SH-SY5Y (cell line): ENCODE results near the gene IQCB1.

Source experiments
- GATA2 ChIP-seq: IDR thresholded peaks from 2 replicates; pipeline ENCODE4 v1.6.1; 2011; ENCODE audit warnings: mild to moderate bottlenecking, low read depth, low read length
- GATA3 ChIP-seq: IDR thresholded peaks from 2 replicates; pipeline ENCODE4 v1.6.1; 2011; ENCODE audit warnings: low read depth, mild to moderate bottlenecking, low read length, moderate library complexity

The IQCB1 gene, protein sequence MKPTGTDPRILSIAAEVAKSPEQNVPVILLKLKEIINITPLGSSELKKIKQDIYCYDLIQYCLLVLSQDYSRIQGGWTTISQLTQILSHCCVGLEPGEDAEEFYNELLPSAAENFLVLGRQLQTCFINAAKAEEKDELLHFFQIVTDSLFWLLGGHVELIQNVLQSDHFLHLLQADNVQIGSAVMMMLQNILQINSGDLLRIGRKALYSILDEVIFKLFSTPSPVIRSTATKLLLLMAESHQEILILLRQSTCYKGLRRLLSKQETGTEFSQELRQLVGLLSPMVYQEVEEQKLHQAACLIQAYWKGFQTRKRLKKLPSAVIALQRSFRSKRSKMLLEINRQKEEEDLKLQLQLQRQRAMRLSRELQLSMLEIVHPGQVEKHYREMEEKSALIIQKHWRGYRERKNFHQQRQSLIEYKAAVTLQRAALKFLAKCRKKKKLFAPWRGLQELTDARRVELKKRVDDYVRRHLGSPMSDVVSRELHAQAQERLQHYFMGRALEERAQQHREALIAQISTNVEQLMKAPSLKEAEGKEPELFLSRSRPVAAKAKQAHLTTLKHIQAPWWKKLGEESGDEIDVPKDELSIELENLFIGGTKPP

DNA sequence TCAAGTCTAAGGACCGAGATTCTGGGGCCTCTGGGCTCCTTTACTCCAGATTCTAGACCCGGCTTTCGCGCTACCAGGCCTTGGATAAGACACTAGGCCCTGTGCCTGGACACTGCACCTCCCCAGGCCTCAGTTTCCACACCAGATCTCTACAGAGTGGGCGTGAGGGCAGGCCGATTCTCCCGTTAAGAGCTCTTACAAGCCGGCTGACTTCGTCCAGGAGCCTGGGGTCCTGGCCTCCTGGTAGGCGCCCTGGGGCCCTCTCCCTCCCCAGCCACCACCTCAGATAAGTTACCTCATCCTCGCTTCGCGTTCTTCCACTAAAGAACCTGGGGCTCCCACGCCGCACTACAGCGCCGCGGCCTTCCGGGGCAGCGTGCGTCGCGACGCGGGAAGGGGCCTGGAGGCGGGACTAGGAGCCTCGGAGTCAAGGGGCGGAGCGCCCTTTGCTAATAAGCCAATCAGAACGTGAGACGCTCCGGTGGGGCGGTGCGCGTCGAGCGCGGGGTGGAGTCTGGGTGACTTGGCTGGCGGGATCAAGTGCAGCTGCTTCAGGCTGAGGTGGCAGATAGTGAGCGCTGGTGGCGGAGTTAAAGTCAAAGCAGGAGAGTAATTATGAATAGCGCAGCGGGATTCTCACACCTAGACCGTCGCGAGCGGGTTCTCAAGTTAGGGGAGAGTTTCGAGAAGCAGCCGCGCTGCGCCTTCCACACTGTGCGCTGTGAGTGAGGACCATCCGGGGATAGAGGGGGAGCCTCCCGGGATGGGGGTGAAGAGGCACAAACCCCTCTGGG, at the start of gene IQCB1, which contains the start of gene EAF2:
Gene IQCB1, minus strand, starts transcription at position 390 of the 794 bp plus-strand sequence. CDS start 6,100 bp downstream, outside the sequence.
Gene EAF2, plus strand, starts transcription at position 539 of the 794 bp plus-strand sequence. Its CDS starts 77 bp downstream, at position 616.
- no peak for TF ChIP-seq GATA3
- no peak for TF ChIP-seq GATA2

DNA sequence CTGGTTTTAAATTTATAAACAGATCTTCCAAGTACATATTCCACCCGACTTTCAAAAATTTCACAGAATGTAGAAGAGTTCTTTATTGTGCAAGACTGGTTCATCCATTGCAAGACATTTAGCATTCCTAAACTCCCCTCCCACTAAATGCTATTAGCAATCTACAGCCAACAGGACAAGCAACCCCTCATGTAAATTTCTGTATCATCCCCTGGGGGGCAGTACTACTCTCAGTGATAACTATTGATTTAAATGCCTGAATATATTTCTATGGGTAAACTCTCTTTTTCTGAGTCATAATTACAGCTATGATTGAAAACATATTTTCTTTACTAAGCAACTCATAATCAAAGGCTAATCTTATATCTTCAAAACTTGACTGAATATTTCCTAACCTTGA, 48.6 kb upstream of the IQCB1 start:
- TF ChIP-seq GATA2 (no peak), GATA3 (no peak)

DNA sequence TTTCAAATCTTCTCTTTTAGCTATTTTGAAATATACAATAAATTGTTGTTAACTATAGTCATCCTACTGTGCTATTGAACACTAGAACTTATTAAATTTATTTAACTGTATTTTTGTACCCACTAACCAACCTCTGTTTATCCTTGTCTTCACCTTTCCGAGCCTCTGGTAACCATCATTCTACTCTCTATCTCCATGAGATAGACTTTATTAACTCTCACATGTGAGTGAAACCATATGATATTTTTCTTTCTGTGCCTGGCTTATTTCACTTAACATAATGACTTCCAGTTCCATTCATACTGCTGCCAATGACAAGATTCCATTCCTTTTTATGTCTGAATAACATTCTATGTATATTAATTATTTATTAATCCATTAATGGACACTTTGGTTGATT, 43.6 kb upstream of the IQCB1 start:
- no peak for TF ChIP-seq GATA2
- no peak for TF ChIP-seq GATA3

DNA sequence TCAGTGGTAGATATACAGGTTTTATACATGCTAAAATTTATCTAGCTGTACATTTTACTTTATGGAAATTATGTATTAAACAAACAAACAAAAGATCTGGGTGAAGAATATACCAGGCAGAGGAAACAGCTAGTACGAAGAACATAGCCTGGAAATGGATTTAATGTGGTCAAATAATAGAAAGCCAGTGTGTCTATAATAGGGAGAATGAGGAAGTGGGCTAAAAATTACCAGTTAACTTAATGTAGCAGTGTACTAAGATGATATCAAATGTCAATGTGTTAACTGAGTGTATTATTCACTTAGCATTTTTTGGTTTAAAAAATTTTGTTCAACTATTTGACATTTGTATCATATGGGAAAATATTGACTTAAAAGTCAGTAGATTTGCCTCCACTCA, 36.6 kb upstream of the IQCB1 start:
- no peak for TF ChIP-seq GATA2
- no peak for TF ChIP-seq GATA3

DNA sequence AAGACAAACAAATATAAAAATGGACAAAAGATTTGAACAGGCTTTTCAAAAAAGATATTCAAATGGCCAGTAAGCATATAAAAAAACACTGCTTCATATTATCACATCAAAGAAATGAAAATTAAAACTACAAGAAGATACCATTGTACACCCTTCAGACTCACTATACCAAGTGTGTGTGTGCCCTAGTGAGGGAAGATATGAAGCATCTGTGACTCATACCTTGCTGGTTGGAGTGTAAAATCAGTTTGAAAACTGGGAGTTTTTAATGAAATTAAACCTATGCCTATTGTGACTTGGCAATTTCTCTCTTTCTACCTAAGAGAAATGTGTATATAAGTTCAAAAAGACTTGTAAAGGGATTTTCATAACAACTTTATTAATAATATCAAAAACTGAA, 35.9 kb upstream of the IQCB1 start:
- TF ChIP-seq GATA2: no peak
- TF ChIP-seq GATA3: no peak

DNA sequence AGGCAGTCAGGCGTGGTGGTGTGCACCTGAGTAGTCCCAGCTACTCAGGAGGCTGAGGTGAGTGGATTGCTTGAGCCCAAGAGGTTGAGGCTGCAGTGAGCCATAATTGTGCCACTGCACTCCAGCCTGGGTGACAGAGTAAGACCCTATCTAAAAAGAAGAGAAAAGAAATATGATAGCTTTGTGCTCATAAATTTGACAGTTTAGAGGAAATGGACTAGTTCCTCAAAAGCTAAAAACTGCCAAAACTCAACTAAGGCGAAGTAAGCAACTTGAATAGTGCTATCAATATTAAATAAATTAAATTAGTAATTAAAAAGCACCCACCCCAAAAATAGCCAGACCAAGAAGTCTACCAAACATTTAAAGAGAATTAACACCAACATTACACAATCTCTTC, 34.9 kb upstream of the IQCB1 start:
- no peak for TF ChIP-seq GATA3
- no peak for TF ChIP-seq GATA2

DNA sequence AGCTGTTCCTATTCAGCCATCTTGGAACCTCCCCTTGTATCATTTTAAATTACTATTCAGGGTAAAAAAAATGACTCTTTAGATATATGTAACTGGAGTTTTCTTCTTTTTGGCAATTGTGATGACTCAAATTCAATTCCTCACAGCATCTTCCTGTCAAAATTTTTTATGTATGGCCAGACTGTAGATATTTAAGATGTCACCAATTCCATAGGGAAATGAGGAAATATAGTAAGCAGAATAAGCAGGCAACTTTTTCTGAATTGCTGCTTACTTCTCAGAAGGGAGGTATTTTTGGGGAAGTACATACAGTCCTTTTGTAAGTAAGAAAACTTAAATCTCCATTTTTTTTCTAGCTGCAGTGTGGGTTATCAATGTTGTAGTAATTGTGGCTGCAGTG, 28.9 kb upstream of the IQCB1 start:
- TF ChIP-seq GATA2 (no peak), GATA3 (no peak)

DNA sequence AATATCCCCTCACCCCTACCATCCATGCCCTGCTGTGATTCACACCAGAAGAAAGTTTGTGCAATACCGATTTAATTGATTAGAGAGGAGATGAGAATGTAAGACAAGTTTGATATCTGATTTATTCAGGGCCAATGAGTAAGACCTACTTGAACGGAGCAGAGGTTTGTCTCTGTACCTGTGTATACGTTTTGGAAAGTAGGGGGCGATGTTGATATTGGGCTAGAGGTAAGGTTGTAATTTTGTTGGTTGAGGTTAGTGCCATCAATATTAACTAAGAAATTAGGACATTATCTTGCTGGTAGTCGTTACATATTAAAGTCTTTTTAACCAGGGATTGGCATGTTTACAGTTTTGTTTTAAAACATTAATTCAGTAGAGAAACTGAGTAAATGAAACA, 20.7 kb upstream of the IQCB1 start:
- TF ChIP-seq GATA2 (no peak), GATA3 (no peak)

DNA sequence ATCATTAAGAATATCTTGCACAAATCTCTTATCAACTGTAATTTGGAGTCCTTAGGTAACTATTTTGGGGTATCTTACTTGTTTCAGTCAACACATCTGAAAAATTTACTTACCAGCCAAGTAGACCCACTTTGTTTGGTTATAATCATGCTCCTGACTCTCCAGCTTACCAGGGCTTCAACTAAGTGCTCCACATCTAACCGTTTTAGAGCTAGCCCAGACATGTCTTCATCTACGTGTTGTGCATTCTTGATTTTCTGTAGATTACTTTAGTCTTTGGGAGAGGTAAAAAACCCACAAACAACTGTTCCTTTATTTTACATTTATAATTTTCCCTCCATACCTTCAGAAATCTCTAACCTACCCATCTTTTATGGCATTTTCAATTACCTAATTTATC, 17.4 kb upstream of the IQCB1 start:
- TF ChIP-seq GATA3: no peak
- TF ChIP-seq GATA2: no peak

DNA sequence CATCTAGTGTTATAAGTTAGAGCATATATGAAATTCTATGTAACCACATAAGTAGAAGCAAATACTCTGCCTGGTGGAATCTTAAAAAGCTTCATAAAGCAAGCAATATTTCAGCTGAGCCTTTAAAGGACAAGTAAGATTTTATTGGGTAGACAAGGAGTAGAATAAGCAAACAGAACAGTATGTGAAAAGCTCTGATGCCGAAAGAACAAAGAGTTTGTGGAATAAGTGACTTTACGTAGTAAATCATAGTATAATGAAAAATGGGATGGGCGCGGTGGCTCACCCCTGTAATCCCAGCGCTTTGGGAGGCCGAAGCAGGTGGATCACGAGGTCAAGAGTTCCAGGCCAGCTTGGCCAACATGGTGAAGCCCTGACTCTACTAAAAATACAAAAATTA, 10.0 kb upstream of the IQCB1 start:
- no peak for TF ChIP-seq GATA2
- no peak for TF ChIP-seq GATA3

DNA sequence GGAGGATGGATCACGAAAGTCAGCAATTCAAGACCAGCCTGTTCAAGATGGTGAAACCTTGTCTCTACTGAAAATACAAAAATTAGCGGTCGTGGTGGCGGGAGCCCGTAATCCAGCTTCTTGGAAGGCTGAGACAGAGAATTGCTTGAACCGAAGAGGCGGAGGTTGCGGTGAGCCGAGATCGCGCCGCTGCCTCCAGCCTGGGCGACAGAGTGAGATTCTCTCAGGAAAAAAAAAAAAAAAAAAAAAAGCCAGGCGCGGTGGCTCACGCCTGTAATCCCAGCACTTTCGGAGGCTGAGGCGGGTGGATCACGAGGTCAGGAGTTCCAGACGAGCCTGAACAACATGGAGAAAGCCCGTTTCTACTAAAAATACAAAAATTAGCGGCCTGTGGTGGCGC, 5.1 kb upstream of the IQCB1 start:
- TF ChIP-seq GATA2 (no peak), GATA3 (no peak)

DNA sequence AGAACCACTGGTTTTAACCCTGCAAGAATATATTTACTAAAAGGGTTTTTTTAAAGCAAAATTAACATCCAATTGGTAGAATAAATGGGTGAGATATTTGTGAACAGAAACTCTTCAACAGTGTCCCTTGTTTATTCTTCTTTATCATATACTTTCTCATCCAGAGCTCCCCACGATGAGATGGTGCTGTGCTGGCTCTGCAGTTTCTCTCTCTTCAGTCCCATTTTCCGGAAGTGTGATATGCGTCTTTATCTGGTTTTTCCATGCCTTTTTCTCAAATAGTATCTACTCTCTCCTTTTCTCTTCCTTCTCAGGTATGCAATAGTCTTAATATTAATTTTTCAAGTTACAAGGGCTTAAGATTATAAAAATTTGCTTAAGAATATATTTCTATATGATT, 1.6 kb upstream of the IQCB1 start:
- TF ChIP-seq GATA3: no peak
- no peak for TF ChIP-seq GATA2

DNA sequence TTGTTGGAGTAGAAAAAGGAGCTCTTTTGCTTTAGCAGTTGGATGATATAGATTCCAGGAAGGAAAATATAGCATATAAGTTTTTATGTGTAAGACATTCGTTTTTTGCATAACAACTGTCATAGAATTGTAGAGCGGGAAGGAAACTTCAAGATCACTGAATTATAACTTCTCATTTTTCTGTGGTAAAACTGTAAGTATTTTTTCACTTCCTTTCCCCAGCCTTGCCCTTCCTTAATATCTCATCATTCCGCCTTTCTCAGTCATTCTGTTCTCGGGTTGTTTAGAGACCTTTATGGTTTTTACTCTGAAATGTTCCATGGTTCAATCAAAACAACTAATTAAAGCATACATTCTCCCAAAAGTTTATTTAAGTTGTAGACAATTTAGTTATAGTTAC, 1.2 kb upstream of the IQCB1 start:
- TF ChIP-seq GATA3 (no peak), GATA2 (no peak)

DNA sequence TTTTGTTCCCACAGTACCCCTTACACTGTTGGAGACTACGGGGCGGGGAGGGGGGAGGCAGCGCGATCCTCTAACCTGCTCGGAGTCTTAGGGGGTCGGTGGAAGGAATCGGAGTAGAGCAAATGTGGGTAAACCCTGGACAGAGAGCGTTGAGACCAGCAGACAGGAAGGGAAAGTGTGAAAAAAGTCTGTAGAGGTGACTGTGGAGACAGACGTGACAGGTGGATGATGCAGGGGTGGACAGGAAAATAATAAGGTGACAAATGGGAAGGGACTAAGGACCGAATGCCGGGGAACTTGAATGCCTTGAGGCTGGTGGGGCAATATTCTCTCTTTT, 573 bp upstream of the IQCB1 start:
- no peak for TF ChIP-seq GATA2
- no peak for TF ChIP-seq GATA3
